HepG2 (cell line): ENCODE results near the gene SYS1. TPM values are rescaled to one million over a fixed set of nuclear protein-coding genes. Genes with fewer than 3 reads are reported as not detected.
A peak's percentile ranks its signal among the peaks of the same experiment; 100 is the strongest.

ENCODE experiments used
- ATAC-seq: fragments of 200-7000 bp; cut with Tn5 transposase; 3 replicates; pipeline ENCODE4 v1.9.1; 2020; ENCODE audit warnings: mild to moderate bottlenecking, moderate library complexity
- BruUV-seq: library from RNA; stranded (reverse); fragments of 400-500 nt; replicated peaks from 2 replicates; lab custom pipeline; 2021; lab: Mats Ljungman, UMichigan
- CTCF ChIA-PET: fragments of 300-600 bp; formaldehyde crosslinking; extraction: SDS; loops from one replicate; lab custom pipeline; 2021; ENCODE audit warnings: low total read pairs, inconsistent platforms, low intra/inter-chr PET ratio; lab: Yijun Ruan, JAX
- POLR2A ChIA-PET: fragments of 350-600 bp; sonication (Branson Sonifier 250); formaldehyde crosslinking; loops from one replicate; lab custom pipeline; 2020; ENCODE audit warnings: antibody characterized with exemption, inconsistent platforms; lab: Yijun Ruan, JAX
- DNase-seq: peaks from one replicate; pipeline ENCODE4 v3.0.0-alpha.2; 2015; ENCODE audit warnings: low spot score
- FAIRE-seq: peaks from 3 replicates; lab custom pipeline; 2011; peaks lifted over from hg19 to GRCh38; lab: Jason Lieb, UNC
- H2AFZ ChIP-seq: one replicate; pipeline ENCODE4 v1.6.1; 2011; ENCODE audit warnings: low read length, inconsistent platforms
- H3K27ac ChIP-seq: fragments of 300-600 bp; 3 replicates; pipeline ENCODE4 v1.8.0; 2011; ENCODE audit warnings: mixed run types, mild to moderate bottlenecking, mixed read lengths, low read length, inconsistent platforms; ENCODE audit not compliant: insufficient read depth; ENCODE audit errors: extremely low read length
- H3K27me3 ChIP-seq, 2 experiments: fragments of 200-600 bp in 1 of 2; 2 replicates in 1 of 2; 3 replicates in 1 of 2; pipeline versions ENCODE4 v1.6.0 to v1.8.0; 2011; ENCODE audit warnings: low read length in 2 of 2, mild to moderate bottlenecking in 2 of 2, moderate library complexity in 2 of 2, inconsistent platforms in 1 of 2; ENCODE audit not compliant: insufficient read depth in 2 of 2, control insufficient read depth in 1 of 2
- H3K36me3 ChIP-seq, 2 experiments: fragments of 200-600 bp in 1 of 2; replicated peaks in 1 of 2; 2 replicates in 1 of 2; 3 replicates in 1 of 2; pipeline versions ENCODE4 v1.5.1 to v1.8.0; 2011; ENCODE audit warnings: low read length in 2 of 2, inconsistent platforms in 1 of 2; ENCODE audit not compliant: insufficient read depth in 2 of 2, control insufficient read depth in 1 of 2
- H3K4me1 ChIP-seq: 2 replicates; pipeline ENCODE4 v1.5.1; 2012; ENCODE audit warnings: low read length, inconsistent platforms; ENCODE audit not compliant: insufficient read depth
- H3K4me2 ChIP-seq: 2 replicates; pipeline ENCODE4 v1.6.0; 2011; ENCODE audit warnings: low read depth, low read length, inconsistent platforms
- H3K4me3 ChIP-seq, 3 experiments: fragments of 200-600 bp in 1 of 3; sonication (generic), shearing (Covaris generic) in 1 of 3; replicated peaks in 1 of 3; 2 replicates each; pipeline ENCODE4 v1.5.1; 2011 to 2016; ENCODE audit warnings: low read length in 3 of 3, inconsistent platforms in 2 of 3, low read depth in 2 of 3, mild to moderate bottlenecking in 2 of 3, control low read depth in 1 of 3, mixed read lengths in 1 of 3; ENCODE audit not compliant: insufficient read depth in 1 of 3
- H3K79me2 ChIP-seq: one replicate; pipeline ENCODE4 v1.6.1; 2011; ENCODE audit warnings: low read length, inconsistent platforms; ENCODE audit not compliant: insufficient read depth
- H3K9ac ChIP-seq: 2 replicates; pipeline ENCODE4 v1.6.0; 2011; ENCODE audit warnings: mild to moderate bottlenecking, low read depth, low read length, inconsistent platforms; ENCODE audit not compliant: insufficient read depth
- H3K9me3 ChIP-seq: 2 replicates; pipeline ENCODE4 v1.5.1; 2012; ENCODE audit warnings: mild to moderate bottlenecking, low read length
- H4K20me1 ChIP-seq: 2 replicates; pipeline ENCODE4 v1.6.0; 2011; ENCODE audit warnings: inconsistent platforms, mild to moderate bottlenecking, low read length, moderate library complexity; ENCODE audit not compliant: insufficient read depth
- ELF1 ChIP-seq: sonication (generic); formaldehyde crosslinking; IDR thresholded peaks from 2 replicates; pipeline ENCODE4 v1.4.0; 2020; ENCODE audit warnings: missing genetic modification reagents
- ELF4 ChIP-seq: sonication (generic); formaldehyde crosslinking; IDR thresholded peaks from 2 replicates; pipeline ENCODE4 v1.5.0; 2020; ENCODE audit warnings: missing genetic modification reagents, mild to moderate bottlenecking, moderate library complexity, borderline replicate concordance
- GATA4 ChIP-seq: sonication (generic); IDR thresholded peaks from 2 replicates; pipeline ENCODE4 v1.6.1; 2016; ENCODE audit warnings: antibody characterized with exemption, low read depth, borderline replicate concordance
- HNF4G ChIP-seq, 2 experiments: sonication (generic) in 1 of 2; formaldehyde crosslinking in 1 of 2; IDR thresholded peaks; 2 replicates each; pipeline versions ENCODE4 v1.4.0 to v1.6.1; 2011 to 2020; ENCODE audit warnings: borderline replicate concordance in 2 of 2, low read depth in 2 of 2, mild to moderate bottlenecking in 2 of 2, low read length in 1 of 2, missing genetic modification reagents in 1 of 2, moderate library complexity in 1 of 2
- HOXD1 ChIP-seq: sonication (generic); formaldehyde crosslinking; IDR thresholded peaks from 2 replicates; pipeline ENCODE4 v1.5.0; 2020; ENCODE audit warnings: missing genetic modification reagents
- RARG ChIP-seq: sonication (generic); formaldehyde crosslinking; IDR thresholded peaks from 2 replicates; pipeline ENCODE4 v1.4.0; 2020; ENCODE audit warnings: low read depth, mild to moderate bottlenecking, missing genetic modification reagents
- SMARCE1 ChIP-seq: fragments of 450-650 bp; IDR thresholded peaks from 2 replicates; pipeline ENCODE4 v1.6.1; 2017; ENCODE audit warnings: borderline replicate concordance
- ZNF782 ChIP-seq: sonication (generic); formaldehyde crosslinking; IDR thresholded peaks from 2 replicates; pipeline ENCODE4 v1.4.0; 2020; ENCODE audit warnings: missing genetic modification reagents, mild to moderate bottlenecking, borderline replicate concordance
- WGBS: methylation state at CpG from one replicate; pipeline ENCODE4 v1.1.6; 2017; ENCODE audit warnings: low lambda C conversion rate; 5-methylcytosine and 5-hydroxymethylcytosine counted together
- in situ Hi-C: cut with HindIII; loops from 2 replicates; pipeline ENCODE4 v1.10.0; 2017; ENCODE audit warnings: low pct_unique_long_range_greater_than_20kb; ENCODE audit not compliant: extremely low pct_ligation_motif_present
- intact Hi-C: fragments of 100-400 bp; cut with micrococcal nuclease; formaldehyde crosslinking; loops from one replicate; pipeline ENCODE4 v1.10.0; 2022; ENCODE audit not compliant: unreplicated experiment
- polyA plus RNA-seq, 8 experiments: library from polyadenylated mRNA; depleted of rRNA in 3 of 8; stranded (reverse) in 7 of 8; unstranded in 1 of 8; fragments of >200 nt; fragmentation: Illumina TruSeq in 4 of 8; extraction: Trizol in 4 of 8; gene quantifications; 2 replicates each; pipeline versions ENCODE4 v1.2.1 to v1.2.3, GENCODE V29; 2011 to 2016; ENCODE audit warnings: low read depth in 4 of 8, missing spikeins in 1 of 8, mixed read lengths in 1 of 8; ENCODE audit not compliant: insufficient read depth in 1 of 8
- total RNA-seq, 5 experiments: library from RNA; depleted of rRNA; stranded (reverse); fragments of >200 nt; fragmentation: Illumina TruSeq; extraction: Trizol; gene quantifications; 2 replicates each; pipeline ENCODE4 v1.2.3, GENCODE V29; 2016; ENCODE audit warnings: low read depth in 1 of 5
- TF ChIP-seq, protein P1 (sequence below): sonication (generic); formaldehyde crosslinking; IDR thresholded peaks from 2 replicates; pipeline ENCODE4 v1.5.1; 2020; ENCODE audit warnings: mild to moderate bottlenecking, missing genetic modification reagents, borderline replicate concordance
- TF ChIP-seq, protein P2 (sequence below): sonication (generic); formaldehyde crosslinking; IDR thresholded peaks from 2 replicates; pipeline ENCODE4 v1.8.0; 2022; ENCODE audit warnings: mild to moderate bottlenecking, missing genetic modification reagents, borderline replicate concordance
- TF ChIP-seq, protein P3 (sequence below): sonication (generic); formaldehyde crosslinking; IDR thresholded peaks from 2 replicates; pipeline ENCODE4 v1.4.0; 2020; ENCODE audit warnings: missing genetic modification reagents, borderline replicate concordance

Gene SYS1
- total and polyA plus RNA-seq, 2 of the 13 experiments (the other 11 are each of a cell fraction or from before 2014, with no cell fraction given) = 38.3 to 65.6 TPM

DNA sequence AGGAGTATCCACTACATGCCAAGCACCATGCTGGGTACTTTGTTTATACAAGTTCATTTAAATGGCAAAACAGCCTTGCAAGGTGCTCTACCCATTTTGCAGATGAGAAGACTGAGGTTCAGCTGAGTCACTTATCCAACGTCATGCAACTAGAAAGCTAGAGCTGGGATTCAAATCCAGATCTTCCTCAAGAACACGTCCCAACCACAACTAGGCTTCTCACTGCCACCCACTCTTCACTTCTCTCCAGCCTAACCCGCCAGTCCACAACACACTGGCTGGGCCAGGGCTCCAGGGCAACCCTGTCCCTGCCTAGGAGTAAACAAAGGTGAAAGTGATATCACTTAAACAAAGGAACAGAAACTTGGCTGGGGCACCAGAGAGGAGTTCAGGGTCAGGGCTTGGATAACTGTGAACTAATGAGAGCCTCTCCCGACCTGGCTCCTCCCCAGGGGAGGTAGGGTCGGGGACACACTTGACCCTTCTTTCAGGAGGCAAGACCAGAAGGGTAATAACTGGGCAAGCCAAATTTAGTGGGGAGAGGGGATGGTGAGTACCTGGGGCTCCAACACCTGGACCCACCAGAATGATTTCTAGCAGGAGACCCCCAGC is 22.6 kb upstream of the SYS1 start:
- Histone ChIP-seq H3K4me3 (peak overlapping the region in 1 of 3 experiments; percentile 87; a peak in 1 of 6 replicates), H3K36me3 (peaks cover under 1 to 4% of the 10 kb centered on the region in 2 experiments; a peak in 3 of 5 replicates), H4K20me1 (no peaks in the 10 kb centered on the region), H3K4me2 (peak overlapping the region; percentile 99), H3K27me3 (no peaks in the 10 kb centered on the region), H3K9ac (peak overlapping the region; percentile 35), H3K27ac (peak overlapping the region; percentile 80), H3K4me1 (peaks cover 95% of the 10 kb centered on the region), H2AFZ (no peak overlapping the region), H3K79me2 (peaks cover 45% of the 10 kb centered on the region), H3K9me3 (no peaks in the 10 kb centered on the region)
- ATAC-seq (peak; percentile 4), DNase-seq (peak; percentile 92), FAIRE-seq (peak; percentile 86)
- WGBS = 29% methylated on average over 5 of the region's 5 CpGs
- in situ Hi-C loops (no loop called here), intact Hi-C loops (loop anchor here (5.0 kb wide), 2 partner anchors 77 to 632 kb away; partner anchors contain the start of genes PIGT and ZNF335)
- no TSS peak for BruUV-seq
- ChIA-PET CTCF (no interaction called here), POLR2A (interaction anchor here (1.2 to 23.9 kb wide), 3 partner anchors 16 to 75 kb away, joined by 3 to 1422 read pairs (median 74); partner anchors contain the start of genes PIGT, SDC4 and SYS1)
- TF ChIP-seq SMARCE1 = no peak
- TF ChIP-seq GATA4 = no peak
- TF ChIP-seq, protein P1, sequence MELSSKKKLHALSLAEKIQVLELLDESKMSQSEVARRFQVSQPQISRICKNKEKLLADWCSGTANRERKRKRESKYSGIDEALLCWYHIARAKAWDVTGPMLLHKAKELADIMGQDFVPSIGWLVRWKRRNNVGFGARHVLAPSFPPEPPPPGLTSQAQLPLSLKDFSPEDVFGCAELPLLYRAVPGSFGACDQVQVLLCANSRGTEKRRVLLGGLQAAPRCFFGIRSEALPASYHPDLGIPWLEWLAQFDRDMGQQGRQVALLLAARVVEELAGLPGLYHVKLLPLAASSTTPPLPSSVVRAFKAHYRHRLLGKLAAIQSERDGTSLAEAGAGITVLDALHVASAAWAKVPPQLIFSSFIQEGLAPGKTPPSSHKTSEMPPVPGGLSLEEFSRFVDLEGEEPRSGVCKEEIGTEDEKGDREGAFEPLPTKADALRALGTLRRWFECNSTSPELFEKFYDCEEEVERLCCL (CRISPR knock-in tag) = peak; percentile 84; the same call in 1 of the 2 replicates
- TF ChIP-seq HOXD1 (CRISPR knock-in tag) = no peak
- TF ChIP-seq, protein P2, sequence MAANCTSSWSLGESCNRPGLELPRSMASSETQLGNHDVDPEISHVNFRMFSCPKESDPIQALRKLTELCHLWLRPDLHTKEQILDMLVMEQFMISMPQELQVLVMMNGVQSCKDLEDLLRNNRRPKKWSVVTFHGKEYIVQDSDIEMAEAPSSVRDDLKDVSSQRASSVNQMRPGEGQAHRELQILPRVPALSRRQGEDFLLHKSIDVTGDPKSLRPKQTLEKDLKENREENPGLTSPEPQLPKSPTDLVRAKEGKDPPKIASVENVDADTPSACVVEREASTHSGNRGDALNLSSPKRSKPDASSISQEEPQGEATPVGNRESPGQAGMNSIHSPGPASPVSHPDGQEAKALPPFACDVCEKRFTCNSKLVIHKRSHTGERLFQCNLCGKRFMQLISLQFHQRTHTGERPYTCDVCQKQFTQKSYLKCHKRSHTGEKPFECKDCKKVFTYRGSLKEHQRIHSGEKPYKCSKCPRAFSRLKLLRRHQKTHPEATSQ (CRISPR knock-in tag) = no peak
- TF ChIP-seq, protein P3, sequence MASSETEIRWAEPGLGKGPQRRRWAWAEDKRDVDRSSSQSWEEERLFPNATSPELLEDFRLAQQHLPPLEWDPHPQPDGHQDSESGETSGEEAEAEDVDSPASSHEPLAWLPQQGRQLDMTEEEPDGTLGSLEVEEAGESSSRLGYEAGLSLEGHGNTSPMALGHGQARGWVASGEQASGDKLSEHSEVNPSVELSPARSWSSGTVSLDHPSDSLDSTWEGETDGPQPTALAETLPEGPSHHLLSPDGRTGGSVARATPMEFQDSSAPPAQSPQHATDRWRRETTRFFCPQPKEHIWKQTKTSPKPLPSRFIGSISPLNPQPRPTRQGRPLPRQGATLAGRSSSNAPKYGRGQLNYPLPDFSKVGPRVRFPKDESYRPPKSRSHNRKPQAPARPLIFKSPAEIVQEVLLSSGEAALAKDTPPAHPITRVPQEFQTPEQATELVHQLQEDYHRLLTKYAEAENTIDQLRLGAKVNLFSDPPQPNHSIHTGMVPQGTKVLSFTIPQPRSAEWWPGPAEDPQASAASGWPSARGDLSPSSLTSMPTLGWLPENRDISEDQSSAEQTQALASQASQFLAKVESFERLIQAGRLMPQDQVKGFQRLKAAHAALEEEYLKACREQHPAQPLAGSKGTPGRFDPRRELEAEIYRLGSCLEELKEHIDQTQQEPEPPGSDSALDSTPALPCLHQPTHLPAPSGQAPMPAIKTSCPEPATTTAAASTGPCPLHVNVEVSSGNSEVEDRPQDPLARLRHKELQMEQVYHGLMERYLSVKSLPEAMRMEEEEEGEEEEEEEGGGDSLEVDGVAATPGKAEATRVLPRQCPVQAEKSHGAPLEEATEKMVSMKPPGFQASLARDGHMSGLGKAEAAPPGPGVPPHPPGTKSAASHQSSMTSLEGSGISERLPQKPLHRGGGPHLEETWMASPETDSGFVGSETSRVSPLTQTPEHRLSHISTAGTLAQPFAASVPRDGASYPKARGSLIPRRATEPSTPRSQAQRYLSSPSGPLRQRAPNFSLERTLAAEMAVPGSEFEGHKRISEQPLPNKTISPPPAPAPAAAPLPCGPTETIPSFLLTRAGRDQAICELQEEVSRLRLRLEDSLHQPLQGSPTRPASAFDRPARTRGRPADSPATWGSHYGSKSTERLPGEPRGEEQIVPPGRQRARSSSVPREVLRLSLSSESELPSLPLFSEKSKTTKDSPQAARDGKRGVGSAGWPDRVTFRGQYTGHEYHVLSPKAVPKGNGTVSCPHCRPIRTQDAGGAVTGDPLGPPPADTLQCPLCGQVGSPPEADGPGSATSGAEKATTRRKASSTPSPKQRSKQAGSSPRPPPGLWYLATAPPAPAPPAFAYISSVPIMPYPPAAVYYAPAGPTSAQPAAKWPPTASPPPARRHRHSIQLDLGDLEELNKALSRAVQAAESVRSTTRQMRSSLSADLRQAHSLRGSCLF (CRISPR knock-in tag) = no peak
- peak; percentile 49; the same call in 1 of the 2 replicates for TF ChIP-seq HNF4G (IDR thresholded peaks at IDR 0.05; ENCODE audit: borderline replicate concordance, low read depth, low read length)
- TF ChIP-seq HNF4G (CRISPR knock-in tag; IDR thresholded peaks at IDR 0.05; ENCODE audit: borderline replicate concordance, low read depth) = no peak
- TF ChIP-seq ZNF782 = no peak
- TF ChIP-seq ELF4 (CRISPR knock-in tag) = no peak
- no peak for TF ChIP-seq RARG (CRISPR knock-in tag)
- peak; percentile 28; the same call in 1 of the 2 replicates for TF ChIP-seq ELF1 (CRISPR knock-in tag)
